ENCODE results near the gene AFTPH. TPM values are rescaled to one million over a fixed set of nuclear protein-coding genes. Genes with fewer than 3 reads are reported as not detected.

AFTPH gene
- total RNA-seq, 3 donors from 2014 or later (not counting 1 experiment from before 2014, with no cell fraction given) = 28.9 to 39.6 (median 39.5) TPM

- H3K4me1 ChIP-seq (ENCODE audit: control insufficient read depth, insufficient read depth, low read length) = no peaks in the 10 kb centered on the region
- ATAC-seq = no peak
- intact Hi-C loops (cut with micrococcal nuclease) = no loop called here
- Mint-ChIP-seq H3K27ac (peak overlapping the region in 1 of 2 donors; percentile 56), H3K9me3 (no peaks in the 10 kb centered on the region), H3K4me3 (no peak overlapping the region), H3K4me1 (no peaks in the 10 kb centered on the region), H3K27me3 (ENCODE audit: low read depth in 2 of 2) (peaks cover 0 to 3% of the 10 kb centered on the region in 2 donors), H3K36me3 (peaks cover 11% of the 10 kb centered on the region)
- H3K27me3 ChIP-seq (ENCODE audit: control insufficient read depth, insufficient read depth, low read length) = no peaks in the 10 kb centered on the region
- no peak for TF ChIP-seq CTCF (IDR thresholded peaks at IDR 0.05)
- H3K4me3 ChIP-seq (ENCODE audit: low read length) = no peak overlapping the region
- 96% methylated on average over 4 of the region's 7 CpGs for WGBS (ENCODE audit: insufficient coverage)
- H3K9me3 ChIP-seq (ENCODE audit: control insufficient read depth, insufficient read depth, low read length) = no peaks in the 10 kb centered on the region
- H3K27ac ChIP-seq (ENCODE audit: low read length) = no peak overlapping the region
- H3K36me3 ChIP-seq (ENCODE audit: control insufficient read depth, insufficient read depth, low read length) = peaks cover 38% of the 10 kb centered on the region
- DNase-seq = no peak
These were observed 70.3 kb downstream of the AFTPH start for GRCh38 chr2:64594226-64594989.

GRCh38 chr2:64595397-64596176 lies 71.5 kb downstream of the AFTPH start:
- H3K4me3 Mint-ChIP-seq = no peak overlapping the region
- no peaks in the 10 kb centered on the region for H3K4me1 Mint-ChIP-seq
- Histone ChIP-seq H3K4me3 (ENCODE audit: low read length) (no peak overlapping the region), H3K27me3 (ENCODE audit: control insufficient read depth, insufficient read depth, low read length) (no peaks in the 10 kb centered on the region), H3K27ac (ENCODE audit: low read length) (no peak overlapping the region), H3K4me1 (ENCODE audit: control insufficient read depth, insufficient read depth, low read length) (no peaks in the 10 kb centered on the region), H3K9me3 (ENCODE audit: control insufficient read depth, insufficient read depth, low read length) (no peaks in the 10 kb centered on the region), H3K36me3 (ENCODE audit: control insufficient read depth, insufficient read depth, low read length) (peaks cover 28% of the 10 kb centered on the region)
- H3K9me3 Mint-ChIP-seq = no peaks in the 10 kb centered on the region
- intact Hi-C loops (cut with micrococcal nuclease) = no loop called here
- H3K36me3 Mint-ChIP-seq = peaks cover 11% of the 10 kb centered on the region
- 78% methylated on average over 3 of the region's 4 CpGs for WGBS (ENCODE audit: insufficient coverage)
- DNase-seq = no peak
- H3K27ac Mint-ChIP-seq = no peak overlapping the region
- no peak for TF ChIP-seq CTCF (IDR thresholded peaks at IDR 0.05)
- H3K27me3 Mint-ChIP-seq (ENCODE audit: low read depth in 2 of 2) = peaks cover 0 to 3% of the 10 kb centered on the region in 2 donors
- no peak for ATAC-seq

- Histone ChIP-seq H3K36me3 (ENCODE audit: control insufficient read depth, insufficient read depth, low read length) (peaks cover 5% of the 10 kb centered on the region), H3K4me1 (ENCODE audit: control insufficient read depth, insufficient read depth, low read length) (no peaks in the 10 kb centered on the region), H3K27me3 (ENCODE audit: control insufficient read depth, insufficient read depth, low read length) (no peaks in the 10 kb centered on the region), H3K9me3 (ENCODE audit: control insufficient read depth, insufficient read depth, low read length) (no peaks in the 10 kb centered on the region), H3K4me3 (ENCODE audit: low read length) (no peak overlapping the region), H3K27ac (ENCODE audit: low read length) (no peak overlapping the region)
- TF ChIP-seq CTCF (IDR thresholded peaks at IDR 0.05) = no peak
- Mint-ChIP-seq H3K4me1 (no peaks in the 10 kb centered on the region), H3K36me3 (peaks cover under 1% of the 10 kb centered on the region), H3K4me3 (no peak overlapping the region), H3K27ac (no peak overlapping the region), H3K9me3 (no peaks in the 10 kb centered on the region), H3K27me3 (ENCODE audit: low read depth in 2 of 2) (peaks cover 0 to 3% of the 10 kb centered on the region in 2 donors)
- ATAC-seq (no peak), DNase-seq (no peak)
- 99% methylated on average over 4 of the region's 6 CpGs for WGBS (ENCODE audit: insufficient coverage)
- intact Hi-C loops (cut with micrococcal nuclease) = no loop called here
These were observed 74.1 kb downstream of the AFTPH start for GRCh38 chr2:64598226-64598625.

All from natural killer cell (primary cell).